Transverse colon (tissue), 4 donors: ENCODE data around the gene PLBD2. TPM values are rescaled to one million over a fixed set of nuclear protein-coding genes. Genes with fewer than 3 reads are reported as not detected.
A peak's percentile ranks its signal among the peaks of the same experiment; 100 is the strongest.

Experiments used
- DNase-seq: peaks from one replicate; pipeline ENCODE4 v3.0.0-alpha.2; 2019
- H3K27ac ChIP-seq, 4 donors: fragments of 200-600 bp; sonication (generic); 2 replicates each; pipeline ENCODE4 v1.5.1; 2016 to 2018; ENCODE audit warnings: inconsistent platforms in 4 of 4
- H3K27me3 ChIP-seq: fragments of 200-600 bp; sonication (generic); 2 replicates; pipeline ENCODE4 v1.5.1; 2017; ENCODE audit warnings: inconsistent platforms
- H3K36me3 ChIP-seq, 4 donors: fragments of 200-600 bp; sonication (generic); 2 replicates each; pipeline ENCODE4 v1.5.1; 2017 to 2019; ENCODE audit warnings: inconsistent platforms in 4 of 4
- H3K4me1 ChIP-seq, 4 donors: fragments of 200-600 bp; sonication (generic); 2 replicates each; pipeline ENCODE4 v1.5.1; 2017 to 2020; ENCODE audit warnings: inconsistent platforms in 4 of 4
- H3K4me3 ChIP-seq, 4 donors: fragments of 200-600 bp; sonication (generic); 1 replicate in 1 of 4; 2 replicates in 3 of 4; pipeline versions ENCODE4 v1.5.1 to v1.6.1; 2017 to 2019; ENCODE audit warnings: inconsistent platforms in 4 of 4
- H3K9me3 ChIP-seq, 2 donors: fragments of 200-600 bp; sonication (generic); 2 replicates each; pipeline ENCODE4 v1.5.1; 2017 to 2019; ENCODE audit warnings: inconsistent platforms in 2 of 2
- CTCF ChIP-seq, 5 experiments: fragments of 200-600 bp in 3 of 5; fragments of 450-650 bp in 2 of 5; sonication (generic) in 3 of 5; IDR thresholded peaks; 1 replicate in 2 of 5; 2 replicates in 3 of 5; pipeline ENCODE4 v1.5.1; 2016 to 2017; ENCODE audit warnings: antibody characterized with exemption in 5 of 5, inconsistent platforms in 3 of 5, mild to moderate bottlenecking in 2 of 5, moderate library complexity in 1 of 5
- EP300 ChIP-seq: sonication (generic); formaldehyde crosslinking; IDR thresholded peaks from one replicate; pipeline ENCODE4 v1.6.1; 2017; ENCODE audit warnings: antibody characterized with exemption, low read depth
- POLR2A ChIP-seq: fragments of 450-650 bp; IDR thresholded peaks from one replicate; pipeline ENCODE4 v1.6.1; 2016; ENCODE audit warnings: antibody characterized with exemption, mild to moderate bottlenecking, moderate library complexity
- POLR2AphosphoS5 ChIP-seq, 3 donors: sonication (generic); formaldehyde crosslinking; IDR thresholded peaks; one replicate each; pipeline ENCODE4 v1.6.1; 2016; ENCODE audit warnings: antibody characterized with exemption in 3 of 3
- WGBS, 2 donors: methylation state at CpG; one replicate each; pipeline ENCODE4 v1.1.5; 2018; ENCODE audit warnings: low coverage in 1 of 2; 5-methylcytosine and 5-hydroxymethylcytosine counted together
- in situ Hi-C, 4 donors: fragments of 200-750 bp; cut with MboI; loops; one replicate each; pipeline versions ENCODE4 v1.15.0 to v1.15.1; 2017; ENCODE audit warnings: low sequenced_read_pairs in 3 of 4, low pct_ligation_motif_present in 1 of 4, low pct_unique_long_range_greater_than_20kb in 1 of 4
- intact Hi-C: fragments of 100-400 bp; cut with DNase I; formaldehyde crosslinking; loops from one replicate; pipeline ENCODE4 v1.15.1; 2023; ENCODE audit warnings: low total_unique reads
- total RNA-seq, 4 donors: library from RNA; depleted of rRNA; stranded (reverse); fragments of >200 nt; gene quantifications; one replicate each; pipeline ENCODE4 v1.1.0, GENCODE V29; 2016

PLBD2 gene
- total RNA-seq: 10 to 100 TPM; 12.3 to 27.5 (median 19.0) TPM

- peak within 1 kb of the TSS; percentile 81 to 88 (median 85) for H3K27ac ChIP-seq
- H3K4me1 ChIP-seq: peaks cover 0 to 22% (median 16%) of the 10 kb centered on the region in 4 donors
- no peaks in the 10 kb centered on the region for H3K36me3 ChIP-seq
- TF ChIP-seq POLR2AphosphoS5 (IDR thresholded peaks at IDR 0.05) (peak; percentile 67 to 79 (median 68)), POLR2A (no peak), CTCF (IDR thresholded peaks at IDR 0.05) (peak in 1 of 5 experiments; percentile 9), EP300 (no peak)
- H3K27me3 ChIP-seq: no peaks in the 10 kb centered on the region
- in situ Hi-C loops (no loop called here), intact Hi-C loops (no loop called here)
- H3K4me3 ChIP-seq: peak within 1 kb of the TSS; percentile 68 to 87 (median 84)
- WGBS, 2 donors: 0 to 1% methylated on average over 1 to 14 of the region's 67 CpGs
- no peaks in the 10 kb centered on the region for H3K9me3 ChIP-seq
- peak; percentile 96 for DNase-seq
Observed at GRCh38 chr12:113358381-113359132, at the start of gene PLBD2. Gene PLBD2 (plus strand): TSS chr12:113358587. CDS start chr12:113358601, 14 bp downstream.

- 100% methylated on average over 1 of the region's 1 CpG; no CpG with 5 or more reads in 1 of the 2 donors for WGBS, 2 donors
- Histone ChIP-seq H3K4me3 (no peak overlapping the region), H3K4me1 (no peaks in the 10 kb centered on the region), H3K36me3 (peaks cover 0 to 51% (median 18%) of the 10 kb centered on the region in 4 donors), H3K27me3 (no peaks in the 10 kb centered on the region), H3K9me3 (no peaks in the 10 kb centered on the region), H3K27ac (no peak overlapping the region)
- TF ChIP-seq EP300: no peak
- in situ Hi-C loops: loop anchor here in 1 of 4 donors (10.0 kb wide), 1 partner anchor 114 kb away; the partner anchor contains the start of gene SDSL
- no peak for DNase-seq
- intact Hi-C loops: no loop called here
Observed at GRCh38 chr12:113310489-113310888, 47.9 kb upstream of the PLBD2 start.

GRCh38 chr12:113314121-113314529, 44.3 kb upstream of the PLBD2 start:
- intact Hi-C loops (no loop called here), in situ Hi-C loops (loop anchor here in 1 of 4 donors (10.0 kb wide), 1 partner anchor 111 kb away; the partner anchor contains the start of gene SDSL)
- peaks cover 0 to 45% (median 20%) of the 10 kb centered on the region in 4 donors for H3K36me3 ChIP-seq
- H3K4me1 ChIP-seq: no peaks in the 10 kb centered on the region
- no peak for DNase-seq
- no peaks in the 10 kb centered on the region for H3K9me3 ChIP-seq
- H3K27me3 ChIP-seq: no peaks in the 10 kb centered on the region
- no peak overlapping the region for H3K27ac ChIP-seq
- H3K4me3 ChIP-seq: no peak overlapping the region
- WGBS, 2 donors: 77 to 88% methylated on average over 4 to 7 of the region's 7 CpGs
- TF ChIP-seq EP300 (no peak), CTCF (IDR thresholded peaks at IDR 0.05) (no peak), POLR2AphosphoS5 (IDR thresholded peaks at IDR 0.05) (no peak), POLR2A (no peak)

GRCh38 chr12:113315358-113315757, 43.0 kb upstream of the PLBD2 start:
- in situ Hi-C loops (loop anchor here in 1 of 4 donors (10.0 kb wide), 1 partner anchor 109 kb away; the partner anchor contains the start of gene SDSL), intact Hi-C loops (no loop called here)
- Histone ChIP-seq H3K36me3 (peaks cover 0 to 38% (median 14%) of the 10 kb centered on the region in 4 donors), H3K9me3 (no peaks in the 10 kb centered on the region), H3K4me1 (no peaks in the 10 kb centered on the region), H3K27me3 (no peaks in the 10 kb centered on the region), H3K27ac (no peak overlapping the region), H3K4me3 (no peak overlapping the region)
- no peak for DNase-seq
- no peak for TF ChIP-seq POLR2AphosphoS5 (IDR thresholded peaks at IDR 0.05)
- no peak for TF ChIP-seq EP300
- no peak for TF ChIP-seq POLR2A
- TF ChIP-seq CTCF (IDR thresholded peaks at IDR 0.05): no peak
- 88% methylated on average over 8 of the region's 9 CpGs; no CpG with 5 or more reads in 1 of the 2 donors for WGBS, 2 donors
